Activated naive CD8-positive, alpha-beta T cell treated with anti-CD3 and anti-CD28 coated beads, Interleukin-2, amount 50 U/mL, for 24 hours (primary cell): ENCODE results near the gene LIPJ.
A peak's percentile ranks its signal among the peaks of the same experiment; 100 is the strongest.

Experiments used
- ATAC-seq: fragments of 150-1000 bp; cut with Tn5 transposase; one replicate; pipeline ENCODE4 v1.10.0; 2021
- DNase-seq: peaks from one replicate; pipeline ENCODE4 v3.0.0; 2021
- H3K27ac Mint-ChIP-seq: one replicate; pipeline ENCODE4 v1.8.0; 2021; ENCODE audit warnings: mild to moderate bottlenecking, mixed read lengths
- H3K27me3 Mint-ChIP-seq: one replicate; pipeline ENCODE4 v1.8.0; 2021; ENCODE audit warnings: mixed read lengths
- H3K36me3 Mint-ChIP-seq: one replicate; pipeline ENCODE4 v1.8.0; 2021; ENCODE audit warnings: low read depth, mixed read lengths
- H3K4me1 Mint-ChIP-seq: one replicate; pipeline ENCODE4 v1.8.0; 2021; ENCODE audit warnings: mixed read lengths
- H3K4me3 Mint-ChIP-seq: one replicate; pipeline ENCODE4 v1.8.0; 2021; ENCODE audit warnings: mild to moderate bottlenecking, moderate library complexity, mixed read lengths
- H3K9me3 Mint-ChIP-seq: one replicate; pipeline ENCODE4 v1.8.0; 2021; ENCODE audit warnings: mixed read lengths

LIPJ gene, protein sequence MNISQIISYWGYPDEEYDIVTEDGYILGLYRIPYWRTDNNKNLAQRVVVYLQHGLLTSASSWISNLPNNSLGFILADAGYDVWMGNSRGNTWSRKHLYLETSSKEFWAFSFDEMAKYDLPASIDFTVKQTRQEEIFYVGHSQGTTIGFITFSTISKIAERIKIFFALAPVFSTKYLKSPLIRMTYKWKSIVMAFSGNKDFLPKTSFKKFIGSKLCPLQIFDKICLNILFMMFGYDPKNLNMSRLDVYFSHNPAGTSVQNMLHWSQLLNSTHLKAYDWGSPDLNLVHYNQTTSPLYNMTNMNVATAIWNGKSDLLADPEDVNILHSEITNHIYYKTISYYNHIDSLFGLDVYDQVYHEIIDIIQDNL

DNA sequence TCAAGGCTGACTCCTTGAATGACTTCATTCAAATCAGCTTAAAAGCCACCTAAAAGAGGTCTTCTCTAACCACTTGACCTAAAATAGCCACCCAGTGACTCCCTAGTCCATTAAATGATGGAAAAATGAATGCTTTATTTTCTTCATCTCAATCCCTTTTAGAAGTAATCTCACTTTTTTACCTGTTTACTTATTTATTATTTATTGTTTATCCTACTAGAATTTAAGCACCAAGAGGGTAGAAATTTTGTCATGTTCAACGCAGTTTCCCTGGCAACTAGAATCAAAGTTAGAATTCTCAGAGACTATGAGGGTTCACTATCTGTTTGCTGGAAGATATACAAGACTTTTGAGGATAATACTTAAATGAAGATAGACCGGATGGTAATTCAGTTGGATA, at the start of gene LIPJ:
TSS of gene LIPJ (plus strand) at position 301 of the 400 bp plus-strand sequence. CDS start 3,926 bp downstream, outside the sequence.
- no peaks in the 10 kb centered on the region for H3K27me3 Mint-ChIP-seq
- no peak for DNase-seq
- H3K36me3 Mint-ChIP-seq: no peaks in the 10 kb centered on the region
- H3K4me1 Mint-ChIP-seq: peaks cover 13% of the 10 kb centered on the region
- no peak within 1 kb of the TSS for H3K4me3 Mint-ChIP-seq
- peaks cover 5% of the 10 kb centered on the region for H3K9me3 Mint-ChIP-seq
- H3K27ac Mint-ChIP-seq: no peak within 1 kb of the TSS
- ATAC-seq: no peak

DNA sequence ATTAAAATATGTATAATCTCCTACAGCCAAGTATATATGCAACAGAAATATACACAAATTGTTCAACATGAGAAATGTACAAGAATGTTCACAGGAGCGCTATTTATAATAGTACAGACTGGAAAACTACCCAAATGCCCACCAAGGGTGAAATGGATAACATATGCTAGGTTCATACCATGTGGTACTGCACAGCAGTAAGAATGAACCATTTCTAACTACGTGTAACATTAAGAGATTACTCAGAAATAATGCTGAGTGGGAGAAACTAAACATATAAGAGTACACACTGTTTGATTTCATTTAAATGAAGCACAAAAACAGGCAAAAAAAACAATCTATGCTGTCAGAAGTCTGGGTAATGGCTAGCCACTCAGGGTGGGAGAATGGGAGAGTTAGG, 49.2 kb upstream of the LIPJ start:
- no peak for ATAC-seq
- DNase-seq: no peak
- Mint-ChIP-seq H3K27ac (no peak overlapping the region), H3K36me3 (no peaks in the 10 kb centered on the region), H3K27me3 (peaks cover 3% of the 10 kb centered on the region), H3K4me1 (no peaks in the 10 kb centered on the region), H3K4me3 (no peak overlapping the region), H3K9me3 (no peaks in the 10 kb centered on the region)

DNA sequence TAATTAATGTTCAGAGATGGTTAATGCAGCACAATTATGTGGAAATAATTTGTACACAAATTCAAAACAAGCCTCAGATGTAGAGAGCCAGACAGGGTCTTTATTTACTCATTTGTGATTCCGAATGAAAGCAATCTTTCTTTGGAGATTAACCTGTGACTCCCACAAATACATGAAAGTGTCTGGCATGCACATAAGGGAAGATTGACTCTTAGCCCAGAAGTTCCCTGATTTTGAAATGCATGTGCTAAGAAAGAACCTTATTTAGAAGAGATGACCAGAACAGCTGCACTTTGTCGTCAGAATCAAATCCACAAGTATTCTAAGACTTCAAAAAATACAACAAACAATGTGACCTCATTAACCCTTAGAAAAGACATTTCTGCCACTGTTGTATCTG, 48.5 kb upstream of the LIPJ start:
- Mint-ChIP-seq H3K36me3 (no peaks in the 10 kb centered on the region), H3K4me3 (no peak overlapping the region), H3K27ac (no peak overlapping the region), H3K27me3 (peaks cover 3% of the 10 kb centered on the region), H3K4me1 (no peaks in the 10 kb centered on the region), H3K9me3 (no peaks in the 10 kb centered on the region)
- DNase-seq: no peak
- ATAC-seq: no peak

DNA sequence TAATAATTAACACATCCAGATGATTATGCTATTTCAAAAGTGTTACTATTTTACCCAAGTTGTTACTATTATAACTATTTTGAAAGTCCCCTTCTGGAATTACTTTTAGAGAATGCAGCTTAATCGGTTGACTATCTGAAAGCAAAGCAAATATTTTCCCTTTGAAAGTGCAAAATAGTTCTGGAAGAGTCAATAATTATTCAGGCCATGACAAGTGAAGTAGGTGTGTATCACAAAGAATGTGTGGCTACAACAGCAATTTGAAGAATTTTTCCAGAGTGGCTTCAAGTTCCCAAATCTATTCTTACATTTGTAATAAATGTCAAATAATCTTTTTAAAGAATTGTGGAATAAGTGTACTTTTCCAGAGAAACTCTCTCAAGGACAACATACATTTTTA, 46.2 kb upstream of the LIPJ start:
- H3K9me3 Mint-ChIP-seq: no peaks in the 10 kb centered on the region
- no peak overlapping the region for H3K4me3 Mint-ChIP-seq
- no peak overlapping the region for H3K27ac Mint-ChIP-seq
- ATAC-seq (no peak), DNase-seq (no peak)
- no peaks in the 10 kb centered on the region for H3K27me3 Mint-ChIP-seq
- H3K4me1 Mint-ChIP-seq: no peaks in the 10 kb centered on the region
- H3K36me3 Mint-ChIP-seq: no peaks in the 10 kb centered on the region

DNA sequence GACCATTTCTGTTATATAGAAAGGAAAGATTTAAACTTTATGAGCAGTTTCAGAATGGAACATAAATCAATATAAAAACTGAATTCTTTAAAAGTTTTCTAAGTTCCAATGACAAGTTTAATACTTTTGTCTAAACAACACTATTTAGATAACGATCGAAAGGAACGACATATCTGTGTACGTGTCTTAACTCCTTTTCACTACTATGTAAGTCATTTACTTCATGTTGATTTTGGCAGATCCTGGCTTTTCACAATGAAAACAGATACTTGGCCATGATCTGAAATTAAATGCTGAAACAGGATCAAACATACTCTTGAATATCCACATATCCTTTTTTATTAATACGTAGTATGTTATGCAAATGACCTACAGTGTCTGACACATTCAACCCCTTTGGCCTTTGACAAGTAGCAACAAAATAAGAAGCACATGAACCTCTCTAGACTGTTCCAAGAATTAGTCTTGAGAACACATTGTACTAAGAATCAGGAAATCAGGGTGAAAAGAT, 45.4 kb upstream of the LIPJ start:
- DNase-seq (no peak), ATAC-seq (no peak)
- no peaks in the 10 kb centered on the region for H3K36me3 Mint-ChIP-seq
- H3K27me3 Mint-ChIP-seq: no peaks in the 10 kb centered on the region
- no peak overlapping the region for H3K4me3 Mint-ChIP-seq
- no peaks in the 10 kb centered on the region for H3K9me3 Mint-ChIP-seq
- no peak overlapping the region for H3K27ac Mint-ChIP-seq
- H3K4me1 Mint-ChIP-seq: no peaks in the 10 kb centered on the region

DNA sequence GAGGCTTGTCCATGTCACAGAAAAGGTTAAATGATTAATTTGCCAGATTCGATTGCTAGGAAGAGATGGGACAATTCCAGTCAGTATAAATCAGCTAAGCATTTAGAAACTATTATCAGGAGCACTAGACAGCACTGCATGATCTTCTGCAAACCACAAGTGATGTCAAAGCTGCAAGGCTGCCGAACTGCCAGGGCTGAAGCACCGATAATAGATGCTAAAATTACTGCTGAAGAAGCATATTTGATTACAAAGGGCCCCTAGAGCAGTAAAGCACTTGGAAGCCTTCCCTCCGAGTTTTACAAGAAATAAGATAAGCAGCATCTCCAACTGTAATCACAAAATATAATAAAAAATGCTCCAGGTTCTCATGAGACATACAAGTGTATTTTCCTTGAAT, 44.0 kb upstream of the LIPJ start:
- H3K36me3 Mint-ChIP-seq: no peaks in the 10 kb centered on the region
- ATAC-seq (no peak), DNase-seq (no peak)
- no peaks in the 10 kb centered on the region for H3K4me1 Mint-ChIP-seq
- H3K9me3 Mint-ChIP-seq: no peaks in the 10 kb centered on the region
- H3K4me3 Mint-ChIP-seq: no peak overlapping the region
- no peak overlapping the region for H3K27ac Mint-ChIP-seq
- H3K27me3 Mint-ChIP-seq: no peaks in the 10 kb centered on the region

DNA sequence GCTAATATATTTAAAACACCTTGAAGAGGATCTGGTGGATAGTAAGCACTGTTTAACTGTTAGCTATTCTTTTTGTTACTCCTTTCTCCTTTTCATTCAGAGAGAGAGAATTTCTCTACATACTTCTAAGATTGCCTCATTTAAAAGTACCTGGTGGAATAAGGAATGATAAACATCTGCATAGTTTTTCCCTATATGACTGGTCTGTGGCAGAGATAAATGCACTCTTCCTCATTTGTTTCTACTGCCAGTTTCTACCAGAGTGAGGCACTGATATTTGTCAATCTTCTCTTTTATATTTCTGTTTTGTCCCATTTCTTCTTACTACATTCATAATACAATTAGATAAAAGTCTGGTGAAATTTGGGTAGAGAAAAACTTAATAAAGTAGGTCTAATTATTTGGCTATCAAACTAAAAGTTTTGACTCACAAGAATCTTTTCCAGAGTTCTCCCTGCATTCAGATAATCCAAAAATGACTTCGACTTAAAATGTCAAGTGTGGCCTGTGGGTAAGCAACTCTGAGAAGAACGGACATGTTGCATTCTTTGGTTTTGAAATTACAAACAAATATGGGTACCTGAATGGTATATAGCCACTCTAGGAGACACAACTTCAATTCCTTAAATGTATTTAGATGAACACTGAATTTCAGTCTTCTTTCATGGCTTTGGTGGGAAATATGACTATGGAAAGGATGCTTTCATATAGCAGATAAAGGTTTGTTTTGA, 42.3 kb upstream of the LIPJ start:
- Mint-ChIP-seq H3K27me3 (no peaks in the 10 kb centered on the region), H3K27ac (no peak overlapping the region), H3K4me3 (no peak overlapping the region), H3K36me3 (no peaks in the 10 kb centered on the region), H3K4me1 (no peaks in the 10 kb centered on the region), H3K9me3 (no peaks in the 10 kb centered on the region)
- ATAC-seq (no peak), DNase-seq (no peak)

DNA sequence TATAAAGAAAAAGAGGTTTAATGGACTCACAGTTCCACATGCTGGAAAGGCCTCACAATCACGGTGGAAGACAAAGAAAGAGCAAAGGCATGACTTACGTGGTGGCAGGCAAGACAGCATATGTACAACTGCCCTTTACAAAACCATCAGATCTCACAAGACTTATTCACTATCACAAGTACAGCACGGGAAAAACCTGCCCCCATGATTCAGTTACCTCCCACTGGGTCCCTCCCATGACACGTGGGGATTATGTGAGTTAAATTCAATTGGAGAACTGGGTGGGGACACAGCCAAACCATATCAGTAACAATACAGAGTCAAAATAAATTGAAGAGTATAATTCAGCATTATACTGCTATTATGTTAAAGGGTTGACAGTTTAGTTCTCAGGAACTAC, 41.2 kb upstream of the LIPJ start:
- ATAC-seq (no peak), DNase-seq (no peak)
- Mint-ChIP-seq H3K4me3 (no peak overlapping the region), H3K36me3 (no peaks in the 10 kb centered on the region), H3K9me3 (no peaks in the 10 kb centered on the region), H3K27me3 (no peaks in the 10 kb centered on the region), H3K27ac (no peak overlapping the region), H3K4me1 (no peaks in the 10 kb centered on the region)

DNA sequence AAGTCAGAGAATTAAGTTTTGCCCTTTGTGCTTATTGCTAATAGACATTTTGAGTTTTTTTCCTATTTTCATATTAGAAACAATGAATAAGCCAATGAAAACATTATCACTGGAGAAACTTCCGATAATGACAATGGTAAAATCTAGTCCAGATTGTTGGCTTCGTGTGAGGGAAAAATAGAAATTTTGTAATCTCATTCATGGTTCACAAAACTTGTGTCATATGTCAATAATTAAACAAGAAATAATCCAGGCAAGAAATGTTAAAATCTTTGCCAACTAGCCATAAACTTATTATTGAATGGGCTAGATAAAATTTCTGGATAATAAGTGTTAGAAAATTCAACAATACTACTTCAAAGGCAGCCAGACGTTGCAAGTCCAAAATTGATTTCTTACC, 40.1 kb upstream of the LIPJ start:
- DNase-seq (no peak), ATAC-seq (no peak)
- no peaks in the 10 kb centered on the region for H3K4me1 Mint-ChIP-seq
- H3K36me3 Mint-ChIP-seq: no peaks in the 10 kb centered on the region
- no peak overlapping the region for H3K4me3 Mint-ChIP-seq
- H3K27ac Mint-ChIP-seq: no peak overlapping the region
- no peaks in the 10 kb centered on the region for H3K9me3 Mint-ChIP-seq
- no peaks in the 10 kb centered on the region for H3K27me3 Mint-ChIP-seq

DNA sequence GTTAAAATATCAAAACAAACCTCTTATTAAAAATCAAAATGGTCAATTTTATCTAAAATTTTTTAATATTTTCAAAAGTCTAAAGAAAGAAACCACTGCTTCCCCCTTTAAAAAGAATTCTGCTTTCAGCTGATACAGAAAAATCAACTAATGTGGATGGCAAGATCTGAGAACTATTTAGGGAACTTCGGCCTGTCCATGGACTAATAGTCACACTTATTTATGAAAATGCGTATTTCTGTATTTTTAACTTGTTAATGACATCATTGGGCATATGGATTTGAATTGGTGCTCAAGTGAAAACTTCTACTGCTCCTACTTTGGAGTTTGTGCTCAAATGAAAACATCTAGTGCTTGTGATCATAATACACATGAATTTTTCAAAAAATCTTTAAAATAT, 35.3 kb upstream of the LIPJ start:
- H3K4me1 Mint-ChIP-seq: peaks cover 5% of the 10 kb centered on the region
- DNase-seq: no peak
- H3K4me3 Mint-ChIP-seq: no peak overlapping the region
- no peak overlapping the region for H3K27ac Mint-ChIP-seq
- no peaks in the 10 kb centered on the region for H3K9me3 Mint-ChIP-seq
- H3K27me3 Mint-ChIP-seq: no peaks in the 10 kb centered on the region
- ATAC-seq: no peak
- no peaks in the 10 kb centered on the region for H3K36me3 Mint-ChIP-seq

DNA sequence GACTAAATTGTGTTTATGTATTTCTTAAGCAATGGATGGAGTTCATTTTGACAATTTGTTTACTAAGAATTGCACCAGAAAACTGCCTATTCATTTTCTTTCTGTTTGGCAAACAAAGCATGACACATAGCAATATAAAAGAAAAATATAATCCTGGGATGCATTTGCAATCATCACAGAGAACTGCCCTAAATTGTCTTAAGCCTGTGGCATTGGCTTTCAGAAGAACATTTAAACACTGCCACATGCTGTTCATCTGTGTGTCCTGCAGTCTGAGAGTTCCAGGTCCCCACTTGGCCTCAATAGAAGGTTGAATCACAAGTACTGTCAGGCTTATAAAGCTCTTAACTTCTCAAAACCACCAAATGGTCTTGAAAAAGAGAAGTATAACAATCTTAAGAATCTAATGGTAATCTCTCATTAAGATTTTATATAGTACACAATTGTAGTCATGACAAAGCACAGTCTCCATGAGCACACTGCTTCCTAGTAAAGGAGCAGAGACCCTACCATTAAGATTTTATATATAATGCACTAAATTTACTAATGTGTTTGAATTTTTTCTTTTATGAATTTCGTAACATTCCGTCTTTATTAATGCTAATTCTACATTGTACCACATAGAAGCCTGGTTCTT, 33.3 kb upstream of the LIPJ start:
- no peak overlapping the region for H3K4me3 Mint-ChIP-seq
- no peaks in the 10 kb centered on the region for H3K9me3 Mint-ChIP-seq
- DNase-seq (peak; percentile 16), ATAC-seq (peak; percentile 86)
- H3K27me3 Mint-ChIP-seq: no peaks in the 10 kb centered on the region
- H3K4me1 Mint-ChIP-seq: peaks cover 5% of the 10 kb centered on the region
- no peaks in the 10 kb centered on the region for H3K36me3 Mint-ChIP-seq
- H3K27ac Mint-ChIP-seq: no peak overlapping the region

DNA sequence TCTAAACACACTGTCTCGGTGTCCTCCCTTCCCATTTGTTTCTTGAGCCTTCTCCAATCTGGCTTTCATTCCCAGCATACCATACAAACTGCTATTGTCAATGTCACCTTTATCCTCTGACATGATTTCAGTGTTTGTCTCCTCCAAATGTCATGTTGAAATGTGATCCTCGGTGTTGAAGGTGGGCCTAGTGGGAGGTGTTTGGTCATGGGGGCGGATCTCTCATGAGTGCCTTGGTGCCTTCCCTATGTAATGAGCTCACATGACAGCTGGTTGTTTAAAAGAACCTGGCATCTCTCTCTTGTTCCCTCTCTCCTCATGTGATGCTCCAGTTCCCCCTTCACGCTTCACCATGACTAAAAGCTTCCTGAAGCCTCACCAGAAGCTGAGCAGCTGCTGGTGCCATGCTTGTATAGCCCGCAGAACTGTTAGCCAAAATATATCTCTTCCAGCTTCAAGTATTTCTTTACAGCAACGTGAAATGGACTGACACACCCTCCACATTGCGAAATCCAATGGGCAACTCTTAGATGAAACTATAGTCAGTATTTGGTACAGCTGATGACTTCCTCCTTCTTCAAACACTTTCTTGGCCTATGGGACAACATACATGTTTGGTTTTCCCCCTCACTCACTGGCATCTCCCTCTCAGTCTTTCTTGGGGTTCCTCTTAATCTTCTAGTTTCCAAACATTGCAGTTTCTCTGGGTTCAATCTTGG, 31.2 kb upstream of the LIPJ start:
- Mint-ChIP-seq H3K9me3 (no peaks in the 10 kb centered on the region), H3K36me3 (no peaks in the 10 kb centered on the region), H3K27ac (no peak overlapping the region), H3K4me1 (peaks cover 7% of the 10 kb centered on the region), H3K4me3 (no peak overlapping the region), H3K27me3 (no peaks in the 10 kb centered on the region)
- no peak for ATAC-seq
- no peak for DNase-seq

DNA sequence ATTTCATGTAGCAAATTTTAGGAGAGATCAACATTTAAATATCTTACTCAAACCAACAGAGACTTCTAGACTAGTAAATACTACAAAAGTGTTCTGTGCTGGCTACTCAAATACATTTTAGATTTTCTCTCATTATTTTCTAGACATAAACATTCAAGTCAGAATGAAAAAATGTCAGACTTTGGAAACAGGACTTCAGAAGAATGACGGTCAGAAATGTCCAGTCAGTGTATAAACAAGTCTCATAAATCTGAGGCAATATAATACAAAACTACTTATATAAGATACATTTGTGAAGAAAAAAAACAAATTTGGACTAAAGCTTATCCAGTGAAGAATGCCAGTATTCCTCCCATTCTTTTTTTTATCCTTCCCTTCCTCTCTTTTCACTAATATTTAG, 29.3 kb upstream of the LIPJ start:
- Mint-ChIP-seq H3K27me3 (no peaks in the 10 kb centered on the region), H3K9me3 (no peaks in the 10 kb centered on the region), H3K4me3 (no peak overlapping the region), H3K36me3 (no peaks in the 10 kb centered on the region), H3K27ac (no peak overlapping the region), H3K4me1 (peaks cover 7% of the 10 kb centered on the region)
- DNase-seq: no peak
- ATAC-seq: no peak

DNA sequence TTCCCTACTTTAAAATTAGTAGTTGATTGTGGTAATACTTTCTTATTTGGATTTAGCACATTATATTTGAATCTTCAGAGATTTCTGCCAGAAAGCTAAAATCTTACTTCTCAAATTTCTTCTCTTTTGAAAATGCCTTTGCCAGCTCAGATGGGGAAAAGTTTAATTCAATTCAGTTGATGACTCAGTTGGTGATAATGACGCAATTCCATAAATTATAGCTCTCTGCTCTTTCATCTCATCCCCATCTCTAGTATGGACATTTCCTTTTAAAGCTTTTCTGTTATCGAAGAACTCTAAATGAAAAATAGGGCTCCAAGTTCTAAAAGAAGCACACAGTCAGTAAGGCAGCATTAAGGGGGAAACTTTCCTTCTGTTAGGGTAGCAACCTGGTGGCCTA, 28.9 kb upstream of the LIPJ start:
- no peak for ATAC-seq
- H3K27ac Mint-ChIP-seq: no peak overlapping the region

More for the DNA sequence above, 28.9 kb upstream of the LIPJ start:
- Mint-ChIP-seq H3K4me3 (no peak overlapping the region), H3K4me1 (peaks cover 7% of the 10 kb centered on the region), H3K9me3 (no peaks in the 10 kb centered on the region), H3K27me3 (peaks cover 2% of the 10 kb centered on the region), H3K36me3 (no peaks in the 10 kb centered on the region)
- DNase-seq: no peak
